ENCODE results near the gene NRXN3.

The NRXN3 gene

GRCh38 chr14:79285263-79285662, 1115.1 kb downstream of the NRXN3 start:
- TF ChIP-seq CTCF (tag by site-specific recombination; IDR thresholded peaks at IDR 0.05), result no peak
- TF ChIP-seq ZBTB20 (tag by site-specific recombination; IDR thresholded peaks at IDR 0.05), result no peak
- TF ChIP-seq YY1 (tag by site-specific recombination; IDR thresholded peaks at IDR 0.05), result no peak
- no peak for TF ChIP-seq ZNF626 (tag by site-specific recombination; IDR thresholded peaks at IDR 0.05)
- TF ChIP-seq ZNF544 (tag by site-specific recombination; IDR thresholded peaks at IDR 0.05), result no peak
- TF ChIP-seq ZNF561 (tag by site-specific recombination; IDR thresholded peaks at IDR 0.05; ENCODE audit: borderline replicate concordance), result no peak
- TF ChIP-seq ZNF677 (tag by site-specific recombination; IDR thresholded peaks at IDR 0.05), result no peak
- TF ChIP-seq ZBTB44 (tag by site-specific recombination; IDR thresholded peaks at IDR 0.05), result no peak
- no peak for TF ChIP-seq ZNF211 (tag by site-specific recombination; IDR thresholded peaks at IDR 0.05; ENCODE audit: low read depth)
- no peak for TF ChIP-seq ZNF768 (tag by site-specific recombination; IDR thresholded peaks at IDR 0.05)
- no peak for TF ChIP-seq EGR2 (tag by site-specific recombination; IDR thresholded peaks at IDR 0.05; ENCODE audit: low read depth)
- no peaks in the 10 kb centered on the region for H3K9me3 ChIP-seq (ENCODE audit: control insufficient read depth, insufficient read depth, low read depth, low read length)
- no peak overlapping the region for H3K27ac ChIP-seq (ENCODE audit: extremely low read depth, low read depth, low read length)
- CTCF ChIA-PET, result interaction anchor here (0.9 kb wide), 1 partner anchor 9 kb away, joined by 3 read pairs; no protein-coding TSS in a partner anchor
- H3K4me1 ChIP-seq (ENCODE audit: control insufficient read depth, insufficient read depth, low read length), result peaks cover 22% of the 10 kb centered on the region
- POLR2A ChIA-PET, result no interaction called here
- H3K36me3 ChIP-seq (ENCODE audit: control insufficient read depth in 2 of 2, insufficient read depth in 1 of 2, low read length in 2 of 2), result no peaks in the 10 kb centered on the region
- no peak overlapping the region for H3K4me3 ChIP-seq (ENCODE audit: low read depth, low read length)

- H3K36me3 ChIP-seq (ENCODE audit: control insufficient read depth in 2 of 2, insufficient read depth in 1 of 2, low read length in 2 of 2), result no peaks in the 10 kb centered on the region
- TF ChIP-seq ZNF239 (tag by site-specific recombination; IDR thresholded peaks at IDR 0.05) (no peak), ZNF677 (tag by site-specific recombination; IDR thresholded peaks at IDR 0.05) (no peak), ZNF626 (tag by site-specific recombination; IDR thresholded peaks at IDR 0.05) (no peak), ZSCAN30 (tag by site-specific recombination; IDR thresholded peaks at IDR 0.05) (no peak), HIC1 (tag by site-specific recombination; IDR thresholded peaks at IDR 0.05) (no peak), ZNF169 (tag by site-specific recombination; IDR thresholded peaks at IDR 0.05) (no peak)
- no peak overlapping the region for H3K27ac ChIP-seq (ENCODE audit: extremely low read depth, low read depth, low read length)
- H3K4me3 ChIP-seq (ENCODE audit: low read depth, low read length), result no peak overlapping the region
- H3K4me1 ChIP-seq (ENCODE audit: control insufficient read depth, insufficient read depth, low read length), result peaks cover 19% of the 10 kb centered on the region
- ChIA-PET POLR2A (no interaction called here), CTCF (interaction anchor here (0.7 kb wide), 1 partner anchor 8 kb away, joined by 3 read pairs; no protein-coding TSS in a partner anchor)
- no peaks in the 10 kb centered on the region for H3K9me3 ChIP-seq (ENCODE audit: control insufficient read depth, insufficient read depth, low read depth, low read length)
These were observed 1117.8 kb downstream of the NRXN3 start for GRCh38 chr14:79287976-79288375.

GRCh38 chr14:79293482-79294177, 1123.5 kb downstream of the NRXN3 start:
- POLR2A ChIA-PET, result interaction anchor here (1.2 kb wide), 1 partner anchor 12 kb away, joined by 4 read pairs; no protein-coding TSS in a partner anchor
- H3K4me3 ChIP-seq (ENCODE audit: low read depth, low read length), result no peak overlapping the region
- H3K27ac ChIP-seq (ENCODE audit: extremely low read depth, low read depth, low read length), result no peak overlapping the region
- CTCF ChIA-PET, result interaction anchor here (0.8 kb wide), 1 partner anchor 9 kb away, joined by 3 read pairs; no protein-coding TSS in a partner anchor
- no peaks in the 10 kb centered on the region for H3K9me3 ChIP-seq (ENCODE audit: control insufficient read depth, insufficient read depth, low read depth, low read length)
- H3K4me1 ChIP-seq (ENCODE audit: control insufficient read depth, insufficient read depth, low read length), result peaks cover 10% of the 10 kb centered on the region
- no peaks in the 10 kb centered on the region; a peak in 1 of 3 replicates for H3K36me3 ChIP-seq (ENCODE audit: control insufficient read depth in 2 of 2, insufficient read depth in 1 of 2, low read length in 2 of 2)
- TF ChIP-seq SP7 (tag by site-specific recombination; IDR thresholded peaks at IDR 0.05), result no peak
- no peak for TF ChIP-seq ZBTB10 (tag by site-specific recombination; IDR thresholded peaks at IDR 0.05)
- TF ChIP-seq ZNF548 (tag by site-specific recombination; IDR thresholded peaks at IDR 0.05), result no peak
- no peak for TF ChIP-seq ZNF660 (tag by site-specific recombination; IDR thresholded peaks at IDR 0.05)
- no peak for TF ChIP-seq ZNF433 (tag by site-specific recombination; IDR thresholded peaks at IDR 0.05; ENCODE audit: low read depth)
- TF ChIP-seq ZNF10 (tag by site-specific recombination; IDR thresholded peaks at IDR 0.05), result no peak
- TF ChIP-seq ZNF560 (tag by site-specific recombination; IDR thresholded peaks at IDR 0.05; ENCODE audit: borderline replicate concordance), result no peak
- TF ChIP-seq ZBTB17 (tag by site-specific recombination; IDR thresholded peaks at IDR 0.05), result no peak
- TF ChIP-seq ZNF670 (tag by site-specific recombination; IDR thresholded peaks at IDR 0.05; ENCODE audit: low read depth), result no peak
